NCI-H774 (cell line): ENCODE results near the gene PHIP.
"Not testable (repeated sequence)": the region's sequence is repeated elsewhere in the genome, so short reads cannot be mapped to it uniquely, and the experiment has no call there.

Experiments used
- DNase-seq: peaks from one replicate; lab custom pipeline; 2025; lab: John Stamatoyannopoulos, UW

Gene PHIP

GRCh38 chr6:78921168-78921567 is 156.9 kb downstream of the PHIP start:
- not testable (repeated sequence) for DNase-seq

- no peak for DNase-seq
Observed at GRCh38 chr6:78917788-78918187, 160.3 kb downstream of the PHIP start.

- DNase-seq: no peak
Observed at GRCh38 chr6:78916411-78916810, 161.6 kb downstream of the PHIP start.

GRCh38 chr6:78911218-78911940 is 166.7 kb downstream of the PHIP start:
- DNase-seq: no peak

- DNase-seq: no peak
Observed at GRCh38 chr6:78910591-78911171, 167.4 kb downstream of the PHIP start.

- no peak for DNase-seq
Observed at GRCh38 chr6:78910010-78910409, 168.0 kb downstream of the PHIP start.

- DNase-seq: no peak
Observed at GRCh38 chr6:78909391-78909790, 168.7 kb downstream of the PHIP start.

GRCh38 chr6:78908621-78909020 is 169.4 kb downstream of the PHIP start:
- DNase-seq: no peak

- no peak for DNase-seq
Observed at GRCh38 chr6:78896227-78896626, 181.8 kb downstream of the PHIP start.

GRCh38 chr6:78889901-78890300 is 188.2 kb downstream of the PHIP start:
- not testable (repeated sequence) for DNase-seq
